K562 (cell line): Measurements from ENCODE around the gene RAB12.

Experiments
- GATA2 ChIP-seq: sonication (generic); formaldehyde crosslinking; IDR thresholded peaks from 2 replicates; pipeline ENCODE4 v1.4.0; 2020; ENCODE audit warnings: mild to moderate bottlenecking, missing genetic modification reagents
- GTF2F1 ChIP-seq: IDR thresholded peaks from 2 replicates; pipeline ENCODE4 v1.6.1; 2011; ENCODE audit warnings: low read depth, low read length, improper control_type of control experiment
- ZKSCAN8 ChIP-seq: fragments of 200-800 bp; sonication (Bioruptor generic); IDR thresholded peaks from 2 replicates; pipeline ENCODE4 v1.6.1; 2016; ENCODE audit warnings: missing genetic modification characterization, missing compliant biosample characterization
- ZNF140 ChIP-seq: fragments of 250-450 bp; sonication (Bioruptor Pico); IDR thresholded peaks from 2 replicates; pipeline ENCODE4 v1.8.0; 2021; ENCODE audit warnings: moderate library complexity, mild to moderate bottlenecking, inconsistent platforms
- TF ChIP-seq, protein P1 (sequence below), 2 experiments: fragments of 450-650 bp; IDR thresholded peaks; 2 replicates each; pipeline ENCODE4 v1.6.1; 2016; ENCODE audit warnings: mild to moderate bottlenecking in 2 of 2, borderline replicate concordance in 1 of 2, low read depth in 1 of 2, moderate library complexity in 1 of 2
- TF ChIP-seq, protein P2 (sequence below): fragments of 450-650 bp; formaldehyde crosslinking; IDR thresholded peaks from 2 replicates; pipeline ENCODE4 v1.4.0; 2022; ENCODE audit warnings: missing genetic modification characterization

DNA sequence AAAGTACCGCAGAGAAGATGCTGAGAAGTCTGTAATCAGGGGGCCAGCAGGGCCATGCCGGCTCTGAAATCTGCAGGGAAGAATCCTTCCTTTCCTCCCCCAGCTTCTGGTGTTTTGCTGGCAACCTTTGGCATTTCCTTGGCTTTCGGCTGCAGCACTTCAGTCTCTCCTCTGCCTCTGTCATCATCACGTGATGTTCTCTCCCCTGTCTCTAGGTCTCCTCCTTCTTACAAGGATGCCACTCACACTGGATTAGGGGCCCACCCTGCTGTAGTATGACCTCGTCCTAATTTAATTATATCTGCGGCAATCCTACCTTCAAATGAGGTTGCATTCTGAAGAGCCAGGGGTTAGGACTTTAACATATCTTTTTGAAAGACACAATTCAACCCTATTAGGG, 13.8 kb upstream of the RAB12 start:
- TF ChIP-seq, protein P1, sequence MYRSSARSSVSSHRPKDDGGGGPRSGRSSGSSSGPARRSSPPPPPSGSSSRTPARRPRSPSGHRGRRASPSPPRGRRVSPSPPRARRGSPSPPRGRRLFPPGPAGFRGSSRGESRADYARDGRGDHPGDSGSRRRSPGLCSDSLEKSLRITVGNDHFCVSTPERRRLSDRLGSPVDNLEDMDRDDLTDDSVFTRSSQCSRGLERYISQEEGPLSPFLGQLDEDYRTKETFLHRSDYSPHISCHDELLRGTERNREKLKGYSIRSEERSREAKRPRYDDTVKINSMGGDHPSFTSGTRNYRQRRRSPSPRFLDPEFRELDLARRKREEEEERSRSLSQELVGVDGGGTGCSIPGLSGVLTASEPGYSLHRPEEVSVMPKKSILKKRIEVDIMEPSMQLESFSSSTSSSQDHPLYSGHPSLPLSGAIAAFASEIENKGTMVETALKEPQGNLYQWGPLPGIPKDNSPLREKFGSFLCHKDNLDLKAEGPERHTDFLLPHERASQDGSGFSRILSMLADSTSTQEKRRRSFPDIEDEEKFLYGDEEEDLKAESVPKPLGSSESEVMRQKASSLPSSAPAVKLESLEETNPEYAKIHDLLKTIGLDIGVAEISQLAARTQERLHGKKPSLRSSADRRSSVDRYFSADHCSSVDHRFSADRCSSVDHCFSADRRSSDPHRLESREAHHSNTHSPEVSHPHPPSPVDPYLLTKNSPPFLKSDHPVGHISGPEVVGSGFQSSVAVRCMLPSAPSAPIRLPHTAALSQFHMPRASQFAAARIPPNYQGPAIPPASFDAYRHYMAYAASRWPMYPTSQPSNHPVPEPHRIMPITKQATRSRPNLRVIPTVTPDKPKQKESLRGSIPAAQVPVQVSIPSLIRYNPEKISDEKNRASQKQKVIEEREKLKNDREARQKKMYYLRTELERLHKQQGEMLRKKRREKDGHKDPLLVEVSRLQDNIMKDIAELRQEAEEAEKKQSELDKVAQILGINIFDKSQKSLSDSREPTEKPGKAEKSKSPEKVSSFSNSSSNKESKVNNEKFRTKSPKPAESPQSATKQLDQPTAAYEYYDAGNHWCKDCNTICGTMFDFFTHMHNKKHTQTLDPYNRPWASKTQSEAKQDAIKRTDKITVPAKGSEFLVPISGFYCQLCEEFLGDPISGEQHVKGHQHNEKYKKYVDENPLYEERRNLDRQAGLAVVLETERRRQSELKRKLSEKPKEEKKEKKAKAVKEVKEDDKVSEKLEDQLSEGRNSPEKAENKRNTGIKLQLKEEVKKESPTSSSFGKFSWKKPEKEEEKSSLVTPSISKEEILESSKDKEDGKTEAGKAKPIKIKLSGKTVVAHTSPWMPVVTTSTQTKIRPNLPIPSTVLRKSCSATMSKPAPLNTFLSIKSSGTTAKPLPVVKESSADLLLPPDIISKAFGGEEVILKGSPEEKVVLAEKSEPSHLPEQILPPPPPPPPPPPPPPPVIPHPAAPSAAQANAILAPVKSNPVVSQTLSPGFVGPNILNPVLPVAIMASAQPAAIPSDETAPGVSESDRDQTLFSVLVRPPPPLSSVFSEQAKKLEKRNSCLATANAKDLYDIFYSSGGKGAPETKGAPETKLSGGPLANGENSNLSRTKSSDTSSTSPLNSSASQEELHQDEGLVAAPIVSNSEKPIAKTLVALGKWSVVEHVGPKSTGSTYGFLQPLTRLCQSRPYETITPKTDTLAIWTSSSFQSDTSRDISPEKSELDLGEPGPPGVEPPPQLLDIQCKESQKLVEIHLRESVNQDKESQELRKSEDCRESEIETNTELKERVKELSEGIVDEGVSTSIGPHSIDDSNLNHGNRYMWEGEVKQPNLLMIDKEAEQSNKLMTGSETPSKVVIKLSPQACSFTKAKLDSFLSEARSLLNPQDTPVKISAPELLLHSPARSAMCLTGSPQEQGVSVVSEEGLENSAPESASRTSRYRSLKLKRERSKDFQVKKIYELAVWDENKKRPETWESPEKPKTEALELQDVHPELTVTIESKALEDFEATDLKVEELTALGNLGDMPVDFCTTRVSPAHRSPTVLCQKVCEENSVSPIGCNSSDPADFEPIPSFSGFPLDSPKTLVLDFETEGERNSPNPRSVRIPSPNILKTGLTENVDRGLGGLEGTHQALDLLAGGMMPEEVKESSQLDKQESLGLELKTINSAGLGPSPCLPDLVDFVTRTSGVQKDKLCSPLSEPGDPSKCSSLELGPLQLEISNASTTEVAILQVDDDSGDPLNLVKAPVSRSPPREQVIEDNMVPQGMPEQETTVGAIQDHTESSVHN (IDR thresholded peaks at IDR 0.05; ENCODE audit: borderline replicate concordance in 1 of 2, low read depth in 1 of 2): no peak
- no peak for TF ChIP-seq GATA2
- TF ChIP-seq, protein P2, sequence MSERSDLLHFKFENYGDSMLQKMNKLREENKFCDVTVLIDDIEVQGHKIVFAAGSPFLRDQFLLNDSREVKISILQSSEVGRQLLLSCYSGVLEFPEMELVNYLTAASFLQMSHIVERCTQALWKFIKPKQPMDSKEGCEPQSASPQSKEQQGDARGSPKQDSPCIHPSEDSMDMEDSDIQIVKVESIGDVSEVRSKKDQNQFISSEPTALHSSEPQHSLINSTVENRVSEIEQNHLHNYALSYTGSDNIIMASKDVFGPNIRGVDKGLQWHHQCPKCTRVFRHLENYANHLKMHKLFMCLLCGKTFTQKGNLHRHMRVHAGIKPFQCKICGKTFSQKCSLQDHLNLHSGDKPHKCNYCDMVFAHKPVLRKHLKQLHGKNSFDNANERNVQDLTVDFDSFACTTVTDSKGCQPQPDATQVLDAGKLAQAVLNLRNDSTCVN (CRISPR knock-in tag): no peak
- no peak for TF ChIP-seq ZKSCAN8 (CRISPR knock-in tag)
- TF ChIP-seq ZNF140 (CRISPR knock-in tag): no peak
- TF ChIP-seq GTF2F1: no peak
